ENCODE results near the gene ZNF407. TPM values are rescaled to one million over a fixed set of nuclear protein-coding genes. Genes with fewer than 3 reads are reported as not detected.

Gene ZNF407
- total RNA-seq, 1 donor from 2014 or later, result 14.7 TPM

DNA sequence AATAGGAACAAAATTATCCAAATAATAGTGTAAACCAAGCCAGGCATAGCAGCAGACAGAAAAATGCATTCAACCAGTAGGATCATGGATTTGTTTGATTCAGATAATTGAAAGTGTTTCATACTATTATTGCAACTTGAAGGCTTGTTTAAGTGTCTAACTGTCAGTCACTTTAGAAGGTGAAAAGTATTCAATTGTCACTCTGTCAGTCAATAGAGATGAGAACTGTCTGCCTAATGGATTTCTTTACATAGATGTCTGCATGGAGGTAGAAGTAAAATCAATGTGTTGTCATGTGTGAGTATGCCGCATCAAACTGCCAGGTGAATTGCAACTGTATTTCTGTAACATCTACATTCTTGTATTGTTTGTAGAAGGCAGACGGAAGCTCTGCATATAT lies 65.0 kb downstream of the ZNF407 start:
- H3K27me3 Mint-ChIP-seq, result no peaks in the 10 kb centered on the region
- H3K4me3 Mint-ChIP-seq, result no peak overlapping the region
- no peak overlapping the region for H3K27ac Mint-ChIP-seq
- H3K9me3 Mint-ChIP-seq, result no peaks in the 10 kb centered on the region
- DNase-seq (ENCODE audit: extremely low spot score, unreplicated experiment), result no peak
- TF ChIP-seq, protein P1, sequence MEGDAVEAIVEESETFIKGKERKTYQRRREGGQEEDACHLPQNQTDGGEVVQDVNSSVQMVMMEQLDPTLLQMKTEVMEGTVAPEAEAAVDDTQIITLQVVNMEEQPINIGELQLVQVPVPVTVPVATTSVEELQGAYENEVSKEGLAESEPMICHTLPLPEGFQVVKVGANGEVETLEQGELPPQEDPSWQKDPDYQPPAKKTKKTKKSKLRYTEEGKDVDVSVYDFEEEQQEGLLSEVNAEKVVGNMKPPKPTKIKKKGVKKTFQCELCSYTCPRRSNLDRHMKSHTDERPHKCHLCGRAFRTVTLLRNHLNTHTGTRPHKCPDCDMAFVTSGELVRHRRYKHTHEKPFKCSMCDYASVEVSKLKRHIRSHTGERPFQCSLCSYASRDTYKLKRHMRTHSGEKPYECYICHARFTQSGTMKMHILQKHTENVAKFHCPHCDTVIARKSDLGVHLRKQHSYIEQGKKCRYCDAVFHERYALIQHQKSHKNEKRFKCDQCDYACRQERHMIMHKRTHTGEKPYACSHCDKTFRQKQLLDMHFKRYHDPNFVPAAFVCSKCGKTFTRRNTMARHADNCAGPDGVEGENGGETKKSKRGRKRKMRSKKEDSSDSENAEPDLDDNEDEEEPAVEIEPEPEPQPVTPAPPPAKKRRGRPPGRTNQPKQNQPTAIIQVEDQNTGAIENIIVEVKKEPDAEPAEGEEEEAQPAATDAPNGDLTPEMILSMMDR (conservative IDR thresholded peaks at IDR 0.05), result no peak
- peaks cover 10% of the 10 kb centered on the region for H3K4me1 Mint-ChIP-seq (ENCODE audit: unreplicated experiment)
- H3K36me3 Mint-ChIP-seq, result peaks cover 4% of the 10 kb centered on the region

DNA sequence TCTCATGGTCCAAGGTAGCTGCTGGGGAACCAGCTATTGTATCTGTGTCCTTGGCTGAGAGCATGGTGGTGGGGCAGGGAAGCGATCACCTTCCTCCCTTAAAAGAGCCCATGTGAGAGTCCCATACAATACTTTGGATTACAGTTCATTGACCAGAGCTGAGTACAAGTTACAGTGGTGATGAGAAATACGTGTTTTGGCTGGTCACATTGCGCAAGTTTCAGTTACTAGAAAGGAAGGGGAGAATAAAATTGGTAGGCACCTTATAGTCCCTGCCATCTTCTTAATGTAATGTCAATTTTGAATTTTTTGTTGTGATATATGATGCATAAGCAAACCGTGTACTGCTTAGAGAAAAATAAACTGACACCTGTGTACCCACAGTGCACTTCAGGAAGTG lies 67.7 kb downstream of the ZNF407 start:
- no peak for DNase-seq (ENCODE audit: extremely low spot score, unreplicated experiment)
- Mint-ChIP-seq H3K27me3 (no peaks in the 10 kb centered on the region), H3K4me1 (ENCODE audit: unreplicated experiment) (peaks cover 6% of the 10 kb centered on the region), H3K9me3 (no peaks in the 10 kb centered on the region), H3K4me3 (no peak overlapping the region), H3K27ac (no peak overlapping the region), H3K36me3 (peaks cover 4% of the 10 kb centered on the region)
- TF ChIP-seq, protein P1 (conservative IDR thresholded peaks at IDR 0.05), result no peak

DNA sequence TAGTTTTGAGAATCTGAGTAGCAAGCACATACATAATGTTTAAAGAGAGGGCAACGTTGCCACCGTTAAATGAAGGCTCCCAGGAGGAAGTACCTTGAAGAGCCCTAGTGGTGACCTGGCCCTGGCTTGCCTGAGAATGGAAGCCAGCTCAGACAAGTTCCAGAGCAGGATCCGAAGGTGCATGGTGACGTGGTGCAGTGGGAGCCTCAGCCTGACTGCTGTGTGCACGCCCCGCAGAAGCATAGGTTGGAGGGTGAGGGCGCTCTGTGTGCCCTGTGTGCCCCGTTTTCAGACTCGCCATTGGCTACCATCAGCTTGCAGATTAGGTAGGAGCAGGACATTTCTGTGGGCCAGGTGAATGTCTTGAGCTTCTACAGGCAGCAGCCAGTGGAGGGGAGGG lies 68.2 kb downstream of the ZNF407 start:
- Mint-ChIP-seq H3K36me3 (peaks cover 4% of the 10 kb centered on the region), H3K4me3 (no peak overlapping the region), H3K27me3 (no peaks in the 10 kb centered on the region), H3K4me1 (ENCODE audit: unreplicated experiment) (peaks cover 4% of the 10 kb centered on the region), H3K9me3 (no peaks in the 10 kb centered on the region), H3K27ac (no peak overlapping the region)
- TF ChIP-seq, protein P1 (conservative IDR thresholded peaks at IDR 0.05), result no peak
- DNase-seq (ENCODE audit: extremely low spot score, unreplicated experiment), result no peak

DNA sequence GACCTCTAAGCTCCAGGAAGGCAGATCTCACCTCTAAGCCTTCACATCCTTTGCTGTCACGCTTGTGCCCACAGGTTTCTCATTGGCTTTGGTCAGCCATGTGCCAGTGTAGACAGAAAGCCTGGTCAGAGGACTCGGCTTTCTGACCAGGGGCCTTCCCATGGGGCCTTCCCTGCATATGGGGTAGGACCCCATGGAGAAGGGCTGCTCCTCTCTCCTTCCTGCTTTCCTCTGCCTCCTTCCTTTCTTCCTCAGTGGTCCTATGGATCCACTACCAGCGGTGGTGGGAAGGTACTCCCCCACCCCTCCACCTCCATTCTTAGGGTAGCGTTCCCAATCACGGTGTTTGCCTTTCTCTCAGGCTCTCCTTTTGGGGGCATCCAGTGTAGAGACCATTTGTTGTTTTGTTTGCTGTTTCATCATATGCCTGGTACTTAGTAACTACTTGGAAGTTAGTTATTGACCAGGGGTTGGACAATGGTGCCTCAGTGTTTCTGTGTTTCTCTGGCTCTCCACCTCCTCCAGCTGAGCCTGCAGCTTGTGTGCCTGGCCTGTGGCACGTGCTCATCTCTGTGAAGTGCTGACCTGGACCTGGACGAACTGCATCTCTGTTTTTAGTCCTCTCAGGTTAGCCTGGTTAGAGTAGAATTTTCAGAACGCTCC lies 71.6 kb downstream of the ZNF407 start:
- TF ChIP-seq, protein P1 (conservative IDR thresholded peaks at IDR 0.05), result no peak
- H3K9me3 Mint-ChIP-seq, result no peaks in the 10 kb centered on the region
- no peaks in the 10 kb centered on the region for H3K27me3 Mint-ChIP-seq
- no peak overlapping the region for H3K4me3 Mint-ChIP-seq
- no peak for DNase-seq (ENCODE audit: extremely low spot score, unreplicated experiment)
- H3K36me3 Mint-ChIP-seq, result peaks cover 13% of the 10 kb centered on the region
- no peak overlapping the region for H3K27ac Mint-ChIP-seq
- H3K4me1 Mint-ChIP-seq (ENCODE audit: unreplicated experiment), result no peaks in the 10 kb centered on the region

DNA sequence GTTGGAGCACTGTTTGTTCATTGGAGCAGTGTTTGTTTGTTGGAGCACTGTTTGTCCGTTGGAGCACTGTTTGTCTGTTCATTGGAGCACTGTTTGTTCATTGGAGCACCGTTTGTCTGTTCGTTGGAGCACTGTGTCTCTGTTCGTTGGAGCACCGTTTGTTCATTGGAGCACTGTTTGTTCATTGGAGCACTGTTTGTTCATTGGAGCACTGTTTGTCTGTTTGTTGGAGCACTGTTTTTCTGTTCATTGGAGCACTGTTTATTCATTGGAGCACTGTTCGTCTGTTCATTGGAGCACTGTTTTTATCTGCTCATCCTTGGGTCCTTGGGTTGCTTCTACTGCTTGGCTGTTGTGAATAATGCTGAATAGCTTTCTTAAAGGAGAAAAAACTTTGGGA lies 74.7 kb downstream of the ZNF407 start:
- no peak overlapping the region for H3K4me3 Mint-ChIP-seq
- H3K27ac Mint-ChIP-seq, result no peak overlapping the region
- DNase-seq (ENCODE audit: extremely low spot score, unreplicated experiment), result no peak
- H3K27me3 Mint-ChIP-seq, result no peaks in the 10 kb centered on the region
- TF ChIP-seq, protein P1 (conservative IDR thresholded peaks at IDR 0.05), result no peak
- peaks cover 19% of the 10 kb centered on the region for H3K36me3 Mint-ChIP-seq
- no peaks in the 10 kb centered on the region for H3K9me3 Mint-ChIP-seq
- H3K4me1 Mint-ChIP-seq (ENCODE audit: unreplicated experiment), result no peaks in the 10 kb centered on the region

Measured in type B pancreatic cell (in vitro differentiated cells).